Vagina (tissue), 2 donors: ENCODE data around the gene SYCP2L. TPM values are rescaled to one million over a fixed set of nuclear protein-coding genes. Genes with fewer than 3 reads are reported as not detected.

Source experiments
- DNase-seq, 2 donors: peaks; one replicate each; pipeline ENCODE4 v3.0.0-alpha.2; 2017; ENCODE audit errors: extremely low spot score in 2 of 2
- H3K27ac ChIP-seq: fragments of 200-600 bp; sonication (generic); one replicate; pipeline ENCODE4 v1.5.1; 2019
- H3K27me3 ChIP-seq: fragments of 200-600 bp; sonication (generic); one replicate; pipeline ENCODE4 v1.5.1; 2019
- H3K36me3 ChIP-seq, 2 donors: fragments of 200-600 bp; sonication (generic); one replicate each; pipeline ENCODE4 v1.5.1; 2017 to 2019
- H3K4me1 ChIP-seq: fragments of 200-600 bp; sonication (generic); one replicate; pipeline ENCODE4 v1.5.1; 2019
- H3K4me3 ChIP-seq, 2 donors: fragments of 200-600 bp; sonication (generic); 1 replicate in 1 of 2; 2 replicates in 1 of 2; pipeline ENCODE4 v1.5.1; 2016 to 2019
- H3K9me3 ChIP-seq: fragments of 200-600 bp; sonication (generic); one replicate; pipeline ENCODE4 v1.5.1; 2019
- CTCF ChIP-seq, 3 experiments: fragments of 450-650 bp in 2 of 3; fragments of 200-600 bp in 1 of 3; sonication (generic) in 1 of 3; IDR thresholded peaks; one replicate each; pipeline ENCODE4 v1.5.1; 2017 to 2019; ENCODE audit warnings: antibody characterized with exemption in 3 of 3, mild to moderate bottlenecking in 2 of 3, moderate library complexity in 2 of 3
- POLR2A ChIP-seq, 2 donors: fragments of 450-650 bp; IDR thresholded peaks; one replicate each; pipeline ENCODE4 v1.6.1; 2017; ENCODE audit warnings: antibody characterized with exemption in 2 of 2, mild to moderate bottlenecking in 2 of 2, moderate library complexity in 2 of 2
- POLR2AphosphoS5 ChIP-seq, 2 donors: sonication (generic); formaldehyde crosslinking; IDR thresholded peaks; one replicate each; pipeline ENCODE4 v1.9.0; 2017; ENCODE audit warnings: antibody characterized with exemption in 2 of 2, mild to moderate bottlenecking in 2 of 2, low read depth in 1 of 2; ENCODE audit not compliant: insufficient read depth in 1 of 2
- intact Hi-C: fragments of 100-400 bp; cut with DNase I; formaldehyde crosslinking; loops from one replicate; pipeline ENCODE4 v1.15.1; 2023
- total RNA-seq: library from RNA; depleted of rRNA; stranded (reverse); fragments of >200 nt; gene quantifications from one replicate; pipeline ENCODE4 v1.2.3, GENCODE V29; 2016

Gene SYCP2L
- total RNA-seq, 1 donor from 2014 or later, result 0.25 TPM

- H3K27me3 ChIP-seq, result no peaks in the 10 kb centered on the region
- H3K27ac ChIP-seq, result no peak overlapping the region
- TF ChIP-seq POLR2A (IDR thresholded peaks at IDR 0.05) (no peak), POLR2AphosphoS5 (IDR thresholded peaks at IDR 0.05; ENCODE audit: insufficient read depth in 1 of 2, low read depth in 1 of 2) (no peak), CTCF (IDR thresholded peaks at IDR 0.05) (no peak)
- DNase-seq, result no peak
- H3K4me3 ChIP-seq, result no peak overlapping the region
- no peaks in the 10 kb centered on the region for H3K9me3 ChIP-seq
- intact Hi-C loops, result no loop called here
- no peaks in the 10 kb centered on the region for H3K36me3 ChIP-seq
- no peaks in the 10 kb centered on the region for H3K4me1 ChIP-seq
These were observed 83.9 kb downstream of the SYCP2L start for GRCh38 chr6:10970731-10971130.

- Histone ChIP-seq H3K27ac (no peak overlapping the region), H3K4me1 (no peaks in the 10 kb centered on the region), H3K9me3 (no peaks in the 10 kb centered on the region), H3K27me3 (no peaks in the 10 kb centered on the region), H3K4me3 (no peak overlapping the region), H3K36me3 (no peaks in the 10 kb centered on the region)
- intact Hi-C loops, result no loop called here
- TF ChIP-seq POLR2AphosphoS5 (IDR thresholded peaks at IDR 0.05; ENCODE audit: insufficient read depth in 1 of 2, low read depth in 1 of 2) (no peak), CTCF (IDR thresholded peaks at IDR 0.05) (no peak), POLR2A (IDR thresholded peaks at IDR 0.05) (no peak)
- no peak for DNase-seq
These were observed 85.3 kb downstream of the SYCP2L start for GRCh38 chr6:10972196-10972595.

GRCh38 chr6:10976571-10976970, 89.7 kb downstream of the SYCP2L start:
- H3K9me3 ChIP-seq, result no peaks in the 10 kb centered on the region
- intact Hi-C loops, result no loop called here
- DNase-seq, result no peak
- H3K4me1 ChIP-seq, result no peaks in the 10 kb centered on the region
- H3K36me3 ChIP-seq, result no peaks in the 10 kb centered on the region
- no peaks in the 10 kb centered on the region for H3K27me3 ChIP-seq
- H3K4me3 ChIP-seq, result no peak overlapping the region
- H3K27ac ChIP-seq, result no peak overlapping the region
- TF ChIP-seq POLR2A (IDR thresholded peaks at IDR 0.05) (no peak), CTCF (IDR thresholded peaks at IDR 0.05) (no peak), POLR2AphosphoS5 (IDR thresholded peaks at IDR 0.05; ENCODE audit: insufficient read depth in 1 of 2, low read depth in 1 of 2) (no peak)

GRCh38 chr6:10977231-10977968, 90.5 kb downstream of the SYCP2L start:
- Histone ChIP-seq H3K4me3 (no peak overlapping the region), H3K36me3 (no peaks in the 10 kb centered on the region), H3K27me3 (no peaks in the 10 kb centered on the region), H3K9me3 (no peaks in the 10 kb centered on the region), H3K27ac (no peak overlapping the region), H3K4me1 (no peaks in the 10 kb centered on the region)
- DNase-seq, result no peak
- intact Hi-C loops, result no loop called here
- TF ChIP-seq POLR2AphosphoS5 (IDR thresholded peaks at IDR 0.05; ENCODE audit: insufficient read depth in 1 of 2, low read depth in 1 of 2), result no peak
- no peak for TF ChIP-seq POLR2A (IDR thresholded peaks at IDR 0.05)
- TF ChIP-seq CTCF (IDR thresholded peaks at IDR 0.05), result no peak

- Histone ChIP-seq H3K9me3 (no peaks in the 10 kb centered on the region), H3K4me3 (no peak overlapping the region), H3K27ac (no peak overlapping the region), H3K4me1 (no peaks in the 10 kb centered on the region), H3K36me3 (no peaks in the 10 kb centered on the region), H3K27me3 (no peaks in the 10 kb centered on the region)
- TF ChIP-seq POLR2A (IDR thresholded peaks at IDR 0.05), result no peak
- intact Hi-C loops, result no loop called here
- no peak for DNase-seq
These were observed 92.8 kb downstream of the SYCP2L start for GRCh38 chr6:10979603-10980002.
